Trophoblast cell (in vitro differentiated cells and primary cell): ENCODE data around the gene KREMEN1.

ENCODE experiments used
- DNase-seq, 2 donors: peaks; one replicate each; pipeline ENCODE4 v3.0.0-alpha.2; 2016
- H2AFZ ChIP-seq: 2 replicates; pipeline ENCODE4 v1.6.1; 2013; ENCODE audit warnings: low read length, moderate library complexity, mild to moderate bottlenecking; ENCODE audit not compliant: insufficient read depth, poor library complexity
- H2AK5ac ChIP-seq: 2 replicates; pipeline ENCODE4 v1.6.1; 2013; ENCODE audit warnings: mild to moderate bottlenecking, low read length
- H2BK120ac ChIP-seq: 2 replicates; pipeline ENCODE4 v1.6.1; 2013; ENCODE audit warnings: low read length, mild to moderate bottlenecking, moderate library complexity; ENCODE audit not compliant: insufficient read depth, poor library complexity
- H2BK12ac ChIP-seq: 2 replicates; pipeline ENCODE4 v1.6.1; 2013; ENCODE audit warnings: mild to moderate bottlenecking, low read length, moderate library complexity
- H2BK5ac ChIP-seq: 2 replicates; pipeline ENCODE4 v1.6.1; 2013; ENCODE audit warnings: low read length, low read depth, moderate library complexity, mild to moderate bottlenecking; ENCODE audit not compliant: poor library complexity
- H3K14ac ChIP-seq: 2 replicates; pipeline ENCODE4 v1.6.1; 2013; ENCODE audit warnings: mild to moderate bottlenecking, low read length
- H3K18ac ChIP-seq: 2 replicates; pipeline ENCODE4 v1.6.1; 2013; ENCODE audit warnings: mild to moderate bottlenecking, low read length
- H3K23ac ChIP-seq: 2 replicates; pipeline ENCODE4 v1.6.1; 2013; ENCODE audit warnings: low read length
- H3K27ac ChIP-seq: 2 replicates; pipeline ENCODE4 v1.5.1; 2013; ENCODE audit warnings: low read depth, mild to moderate bottlenecking, inconsistent platforms, low read length, moderate library complexity
- H3K27me3 ChIP-seq: 2 replicates; pipeline ENCODE4 v1.6.1; 2013; ENCODE audit warnings: inconsistent platforms, mild to moderate bottlenecking, low read length, moderate library complexity; ENCODE audit not compliant: insufficient read depth
- H3K36me3 ChIP-seq, 2 experiments: 1 replicate in 1 of 2; 2 replicates in 1 of 2; pipeline ENCODE4 v1.6.1; 2013; ENCODE audit warnings: low read length in 2 of 2, mild to moderate bottlenecking in 2 of 2, moderate library complexity in 1 of 2; ENCODE audit not compliant: insufficient read depth in 2 of 2, control insufficient read depth in 1 of 2
- H3K4ac ChIP-seq: 2 replicates; pipeline ENCODE4 v1.6.1; 2013; ENCODE audit warnings: low read depth, mild to moderate bottlenecking, low read length, moderate library complexity
- H3K4me1 ChIP-seq, 2 experiments: 1 replicate in 1 of 2; 2 replicates in 1 of 2; pipeline ENCODE4 v1.6.1; 2013; ENCODE audit warnings: low read length in 2 of 2, mild to moderate bottlenecking in 2 of 2, moderate library complexity in 1 of 2; ENCODE audit not compliant: insufficient read depth in 2 of 2, control insufficient read depth in 1 of 2
- H3K4me2 ChIP-seq: 2 replicates; pipeline ENCODE4 v1.6.1; 2013; ENCODE audit warnings: inconsistent platforms, mild to moderate bottlenecking, low read length, moderate library complexity
- H3K4me3 ChIP-seq: 2 replicates; pipeline ENCODE4 v1.5.1; 2013; ENCODE audit warnings: mild to moderate bottlenecking, low read depth, low read length, inconsistent platforms
- H3K79me1 ChIP-seq: one replicate; pipeline ENCODE4 v1.6.1; 2013; ENCODE audit warnings: low read length
- H3K79me2 ChIP-seq: 2 replicates; pipeline ENCODE4 v1.6.1; 2013; ENCODE audit warnings: low read length, mild to moderate bottlenecking; ENCODE audit not compliant: control insufficient read depth, insufficient read depth, poor library complexity
- H3K9ac ChIP-seq: 2 replicates; pipeline ENCODE4 v1.6.1; 2013; ENCODE audit warnings: mild to moderate bottlenecking, low read length
- H3K9me3 ChIP-seq: 2 replicates; pipeline ENCODE4 v1.6.1; 2013; ENCODE audit warnings: low read depth, mild to moderate bottlenecking, control low read depth, inconsistent platforms, low read length; ENCODE audit not compliant: insufficient read depth
- H4K12ac ChIP-seq: 2 replicates; pipeline ENCODE4 v1.6.1; 2013; ENCODE audit warnings: low read depth, mild to moderate bottlenecking, low read length, moderate library complexity
- H4K8ac ChIP-seq: 2 replicates; pipeline ENCODE4 v1.6.1; 2013; ENCODE audit warnings: low read depth, mild to moderate bottlenecking, low read length, moderate library complexity
- H4K91ac ChIP-seq: one replicate; pipeline ENCODE4 v1.6.1; 2013; ENCODE audit warnings: low read depth, mild to moderate bottlenecking, low read length, moderate library complexity
- WGBS: extraction: QIAGEN DNeasy Blood & Tissue Kit; methylation state at CpG from one replicate; pipeline ENCODE4 v1.1.7; 2013; ENCODE audit warnings: missing lambda C conversion rate; ENCODE audit not compliant: insufficient read length, insufficient coverage; ENCODE audit errors: extremely low coverage; 5-methylcytosine and 5-hydroxymethylcytosine counted together

Gene KREMEN1

DNA sequence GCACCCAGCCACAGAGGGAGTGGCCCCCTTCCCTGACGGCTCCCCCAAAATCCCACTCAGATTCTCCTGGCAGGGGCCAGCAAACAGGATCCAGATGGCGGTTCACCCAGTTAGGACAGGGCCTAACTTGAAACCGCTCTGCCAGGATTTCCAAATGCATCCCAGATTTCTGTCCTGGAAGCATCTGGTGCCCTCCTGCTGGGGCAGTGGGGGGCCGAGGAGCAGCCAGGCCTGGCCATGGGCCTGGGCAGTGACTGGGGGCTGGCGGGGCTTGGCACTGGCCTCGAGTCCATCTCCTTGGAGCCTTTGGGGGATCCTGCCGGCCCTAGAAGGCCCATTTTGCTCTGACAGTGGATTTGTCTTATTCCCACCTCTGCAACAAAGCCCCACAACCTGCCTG, 115.0 kb downstream of the KREMEN1 start:
- no peak overlapping the region for H3K23ac ChIP-seq
- H3K9me3 ChIP-seq = no peaks in the 10 kb centered on the region
- no peak overlapping the region for H3K14ac ChIP-seq
- H2BK120ac ChIP-seq = no peak overlapping the region
- H3K79me2 ChIP-seq = no peaks in the 10 kb centered on the region
- H3K79me1 ChIP-seq = no peaks in the 10 kb centered on the region
- H3K36me3 ChIP-seq = no peaks in the 10 kb centered on the region
- H3K4ac ChIP-seq = no peak overlapping the region
- DNase-seq = no peak
- H3K9ac ChIP-seq = no peak overlapping the region
- no peak overlapping the region for H2BK12ac ChIP-seq
- no peak overlapping the region for H2AK5ac ChIP-seq
- H3K27ac ChIP-seq = no peak overlapping the region
- no peak overlapping the region for H3K4me2 ChIP-seq
- no peak overlapping the region for H2BK5ac ChIP-seq
- H3K18ac ChIP-seq = no peak overlapping the region
- no peak overlapping the region for H2AFZ ChIP-seq
- no peaks in the 10 kb centered on the region for H3K27me3 ChIP-seq
- WGBS = no CpG with 5 or more reads among the region's 7 CpGs
- no peak overlapping the region for H4K91ac ChIP-seq
- H4K8ac ChIP-seq = no peak overlapping the region
- no peak overlapping the region for H4K12ac ChIP-seq
- H3K4me1 ChIP-seq = no peaks in the 10 kb centered on the region
- no peak overlapping the region for H3K4me3 ChIP-seq

DNA sequence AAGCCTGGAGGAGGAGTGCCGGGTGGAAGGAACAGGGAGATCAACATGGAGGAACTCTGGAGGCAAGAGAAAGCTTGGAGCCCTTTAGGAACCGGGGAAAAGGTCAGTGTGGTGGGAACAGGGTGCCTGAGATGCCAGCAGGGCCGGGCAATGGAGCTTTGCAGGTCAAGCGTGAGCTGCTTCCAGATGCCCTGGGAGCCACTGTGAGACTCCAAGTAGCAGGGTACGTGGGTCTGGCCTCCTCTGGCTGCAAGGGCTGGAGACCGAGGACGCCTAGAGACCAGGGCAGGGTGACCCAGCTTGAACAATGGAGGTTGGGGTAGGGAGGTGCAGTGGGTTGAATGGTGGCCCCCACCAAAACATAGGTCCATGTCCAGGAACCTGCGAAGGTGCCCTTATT, 117.2 kb downstream of the KREMEN1 start:
- Histone ChIP-seq H2BK5ac (no peak overlapping the region), H3K4me3 (no peak overlapping the region), H4K91ac (no peak overlapping the region), H3K79me1 (no peaks in the 10 kb centered on the region), H3K14ac (no peak overlapping the region), H4K8ac (no peak overlapping the region), H4K12ac (no peak overlapping the region), H3K4me2 (no peak overlapping the region), H3K27ac (no peak overlapping the region), H3K36me3 (no peaks in the 10 kb centered on the region), H3K27me3 (no peaks in the 10 kb centered on the region), H2AK5ac (no peak overlapping the region), H3K18ac (no peak overlapping the region), H3K4ac (no peak overlapping the region), H2BK12ac (no peak overlapping the region), H2BK120ac (no peak overlapping the region), H3K4me1 (no peaks in the 10 kb centered on the region), H3K23ac (no peak overlapping the region), H3K9ac (no peak overlapping the region), H3K79me2 (no peaks in the 10 kb centered on the region), H3K9me3 (no peaks in the 10 kb centered on the region), H2AFZ (no peak overlapping the region)
- DNase-seq = no peak
- WGBS = no CpG with 5 or more reads among the region's 8 CpGs

DNA sequence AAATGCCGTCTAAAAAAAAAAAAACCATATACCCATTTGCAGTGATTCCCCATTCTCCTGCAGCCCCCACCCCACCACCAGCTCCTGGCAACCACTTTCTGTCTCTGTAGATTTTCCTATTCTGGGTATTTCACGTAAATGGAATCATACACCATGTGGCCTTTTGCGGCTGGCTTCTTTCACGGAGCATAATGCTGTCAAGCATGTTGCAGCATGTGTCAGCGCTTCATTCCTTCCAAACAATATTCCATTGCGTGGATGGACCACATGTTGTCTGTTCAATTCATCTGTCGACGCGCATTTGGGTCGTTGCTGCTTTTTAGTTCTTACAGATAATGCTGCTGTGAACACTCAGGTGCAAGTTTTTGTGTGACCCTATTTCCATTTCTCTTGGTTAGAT, 118.1 kb downstream of the KREMEN1 start:
- H3K27me3 ChIP-seq = no peaks in the 10 kb centered on the region
- no peak overlapping the region for H3K23ac ChIP-seq
- no peak overlapping the region for H3K27ac ChIP-seq
- no peak overlapping the region for H2BK5ac ChIP-seq
- H3K4me2 ChIP-seq = no peak overlapping the region
- H3K79me1 ChIP-seq = no peaks in the 10 kb centered on the region
- H3K4ac ChIP-seq = no peak overlapping the region
- no peaks in the 10 kb centered on the region for H3K4me1 ChIP-seq
- H3K18ac ChIP-seq = no peak overlapping the region
- H2AK5ac ChIP-seq = no peak overlapping the region
- no peak overlapping the region for H2AFZ ChIP-seq
- no peaks in the 10 kb centered on the region for H3K9me3 ChIP-seq
- no peaks in the 10 kb centered on the region for H3K79me2 ChIP-seq
- H4K12ac ChIP-seq = no peak overlapping the region
- no peak overlapping the region for H2BK120ac ChIP-seq
- H3K9ac ChIP-seq = no peak overlapping the region
- no peak overlapping the region for H4K8ac ChIP-seq
- H3K14ac ChIP-seq = no peak overlapping the region
- H3K4me3 ChIP-seq = no peak overlapping the region
- WGBS = no CpG with 5 or more reads among the region's 10 CpGs
- no peak overlapping the region for H2BK12ac ChIP-seq
- H3K36me3 ChIP-seq = no peaks in the 10 kb centered on the region
- H4K91ac ChIP-seq = no peak overlapping the region
- DNase-seq = no peak

DNA sequence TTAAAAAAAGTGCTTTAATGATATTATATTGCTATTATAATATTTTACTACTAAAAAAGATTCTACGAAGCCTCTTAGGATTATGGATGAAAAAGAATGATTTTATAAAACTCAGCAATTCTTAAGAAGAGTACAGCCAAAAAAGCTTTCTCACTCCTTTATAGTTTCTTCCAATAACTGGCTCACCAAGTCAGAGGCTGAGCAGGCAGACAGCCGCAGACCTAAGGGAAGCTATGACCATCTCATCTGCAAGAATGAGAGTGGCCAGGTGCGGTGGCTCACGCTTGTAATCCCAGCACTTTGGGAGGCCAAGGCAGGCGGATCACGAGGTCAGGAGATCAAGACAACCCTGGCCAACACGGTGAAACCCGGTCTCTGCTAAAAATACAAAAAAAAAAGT, 120.2 kb downstream of the KREMEN1 start:
- H3K9ac ChIP-seq = no peak overlapping the region
- WGBS = no CpG with 5 or more reads among the region's 8 CpGs
- H2BK120ac ChIP-seq = no peak overlapping the region
- H2BK12ac ChIP-seq = no peak overlapping the region
- H3K4me2 ChIP-seq = no peak overlapping the region
- no peak overlapping the region for H2BK5ac ChIP-seq
- no peaks in the 10 kb centered on the region for H3K36me3 ChIP-seq
- H3K27ac ChIP-seq = no peak overlapping the region
- H4K8ac ChIP-seq = no peak overlapping the region
- no peaks in the 10 kb centered on the region for H3K27me3 ChIP-seq
- no peak overlapping the region for H2AFZ ChIP-seq
- H3K9me3 ChIP-seq = no peaks in the 10 kb centered on the region
- H3K18ac ChIP-seq = no peak overlapping the region
- no peak overlapping the region for H3K4ac ChIP-seq
- H3K79me2 ChIP-seq = no peaks in the 10 kb centered on the region
- no peaks in the 10 kb centered on the region for H3K4me1 ChIP-seq
- no peak overlapping the region for H4K91ac ChIP-seq
- no peak overlapping the region for H3K23ac ChIP-seq
- no peak overlapping the region for H3K4me3 ChIP-seq
- H3K79me1 ChIP-seq = no peaks in the 10 kb centered on the region
- no peak overlapping the region for H3K14ac ChIP-seq
- no peak overlapping the region for H4K12ac ChIP-seq
- H2AK5ac ChIP-seq = no peak overlapping the region
- DNase-seq = no peak
